T-helper 9 cell (primary cell): Measurements from ENCODE around the gene CREB5.

Experiments
- DNase-seq: peaks from one replicate; pipeline ENCODE4 v3.0.0-alpha.2; 2020

CREB5 gene

DNA sequence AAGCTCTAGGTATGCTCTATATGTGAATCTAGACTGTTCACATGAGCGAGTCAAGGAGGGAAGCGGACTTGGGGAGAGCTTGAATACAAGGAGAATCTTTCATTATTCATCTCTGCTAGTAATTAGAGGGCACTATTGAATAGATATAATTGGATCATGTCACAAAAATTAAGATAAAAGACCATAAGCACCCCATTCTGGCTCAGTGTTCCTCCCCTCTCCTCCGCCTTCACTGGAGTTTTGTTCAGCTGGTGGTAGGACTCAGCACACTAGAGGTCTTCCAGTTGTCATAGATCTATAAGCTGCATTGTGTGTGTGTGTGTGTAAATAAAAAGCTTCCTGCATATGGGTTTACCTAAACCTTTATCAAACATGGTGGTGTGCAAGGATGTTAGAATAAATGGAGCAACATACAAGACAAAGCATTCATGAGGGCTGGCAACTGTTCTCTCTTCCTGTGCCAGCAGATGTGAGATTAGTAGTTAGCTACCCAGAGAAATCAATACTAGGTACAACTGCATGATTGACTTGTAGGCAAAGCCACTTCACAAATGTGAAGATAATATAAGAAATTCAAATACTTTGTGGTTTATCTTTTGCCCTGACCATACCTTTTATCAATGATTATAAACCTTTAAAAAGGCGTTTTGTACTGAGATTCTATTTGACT is 142.6 kb downstream of the CREB5 start:
- DNase-seq = no peak

GRCh38 chr7:28556025-28556424 is 143.7 kb downstream of the CREB5 start:
- DNase-seq = no peak

DNA sequence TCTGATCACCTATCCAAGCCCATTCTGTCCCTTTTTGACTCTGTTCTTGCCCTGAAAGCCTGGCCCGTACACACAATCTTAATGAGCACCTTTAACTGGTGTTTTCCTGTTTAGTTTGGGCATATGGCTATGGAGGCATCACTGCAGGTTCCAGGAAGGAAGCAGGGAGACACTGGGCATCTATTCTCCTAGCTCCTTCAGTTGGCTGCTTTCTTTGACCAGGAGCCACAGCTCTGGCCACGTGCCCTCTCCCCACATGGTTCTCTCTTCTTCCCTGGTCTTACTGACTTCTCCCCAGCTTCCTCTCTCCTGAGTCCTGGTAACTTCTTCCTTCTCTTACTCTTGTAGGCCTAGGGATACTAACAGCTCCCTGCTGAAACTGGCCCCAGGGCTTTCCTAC is 144.4 kb downstream of the CREB5 start:
- no peak for DNase-seq

- no peak for DNase-seq
Measured at GRCh38 chr7:28558236-28558635, 145.9 kb downstream of the CREB5 start.

DNA sequence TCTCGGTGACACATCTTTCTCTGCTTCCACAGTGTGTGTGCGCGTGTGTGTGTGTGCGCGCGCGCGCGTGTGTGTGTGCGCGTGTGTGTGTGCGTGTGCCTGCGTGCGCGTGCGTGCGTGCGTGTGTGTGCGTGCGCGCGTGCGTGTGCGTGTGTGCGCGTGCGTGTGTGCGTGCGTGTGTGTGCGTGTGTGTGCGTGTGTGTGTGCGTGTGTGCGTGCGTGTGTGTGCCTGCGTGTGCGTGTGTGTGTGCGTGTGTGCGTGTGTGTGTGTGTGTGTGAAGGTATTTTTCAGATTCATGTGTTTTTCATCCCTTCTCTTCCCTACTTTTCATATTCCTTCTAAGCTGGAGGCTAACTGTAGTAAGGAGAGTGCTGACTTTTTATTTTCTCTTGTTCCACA is 148.4 kb downstream of the CREB5 start:
- no peak for DNase-seq

DNA sequence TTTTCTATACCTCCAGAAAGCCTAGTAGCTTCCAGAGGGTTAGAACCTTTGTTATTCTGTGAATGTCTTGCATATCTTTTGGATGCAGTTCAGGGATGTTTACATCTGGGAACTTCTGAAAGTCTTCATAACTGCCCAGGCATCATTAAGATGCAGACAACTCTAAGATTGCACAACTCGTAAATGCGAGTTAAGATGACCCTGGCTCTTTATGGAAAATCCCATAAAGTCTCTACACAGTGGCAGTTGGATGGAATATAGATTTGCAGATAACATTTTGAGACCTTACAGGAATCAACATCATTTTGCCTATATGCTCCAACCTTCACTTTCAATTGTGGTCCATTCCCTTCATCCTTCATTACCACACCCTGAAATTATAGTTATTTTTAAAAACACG is 151.7 kb downstream of the CREB5 start:
- DNase-seq = no peak

- DNase-seq = no peak
Measured at GRCh38 chr7:28564755-28565374, 152.5 kb downstream of the CREB5 start.

DNA sequence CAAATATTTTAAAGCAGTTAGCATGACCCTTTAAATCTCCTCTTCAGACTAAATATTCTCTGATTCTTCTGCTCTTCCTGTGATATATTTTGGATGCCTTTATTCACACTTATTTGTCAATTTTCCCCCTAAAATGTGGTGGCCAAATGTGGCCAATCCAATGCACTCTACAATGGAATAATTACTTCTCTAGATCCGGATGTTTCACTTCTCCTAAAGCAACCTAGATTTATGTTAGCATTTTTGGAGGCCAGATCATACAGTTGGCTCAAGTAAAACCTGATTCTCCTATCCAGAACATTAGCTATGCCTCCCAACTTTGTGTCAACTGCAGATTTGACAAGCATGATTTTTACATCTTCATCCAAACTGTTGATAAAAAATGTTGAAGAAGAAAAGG is 153.7 kb downstream of the CREB5 start:
- DNase-seq = no peak

DNA sequence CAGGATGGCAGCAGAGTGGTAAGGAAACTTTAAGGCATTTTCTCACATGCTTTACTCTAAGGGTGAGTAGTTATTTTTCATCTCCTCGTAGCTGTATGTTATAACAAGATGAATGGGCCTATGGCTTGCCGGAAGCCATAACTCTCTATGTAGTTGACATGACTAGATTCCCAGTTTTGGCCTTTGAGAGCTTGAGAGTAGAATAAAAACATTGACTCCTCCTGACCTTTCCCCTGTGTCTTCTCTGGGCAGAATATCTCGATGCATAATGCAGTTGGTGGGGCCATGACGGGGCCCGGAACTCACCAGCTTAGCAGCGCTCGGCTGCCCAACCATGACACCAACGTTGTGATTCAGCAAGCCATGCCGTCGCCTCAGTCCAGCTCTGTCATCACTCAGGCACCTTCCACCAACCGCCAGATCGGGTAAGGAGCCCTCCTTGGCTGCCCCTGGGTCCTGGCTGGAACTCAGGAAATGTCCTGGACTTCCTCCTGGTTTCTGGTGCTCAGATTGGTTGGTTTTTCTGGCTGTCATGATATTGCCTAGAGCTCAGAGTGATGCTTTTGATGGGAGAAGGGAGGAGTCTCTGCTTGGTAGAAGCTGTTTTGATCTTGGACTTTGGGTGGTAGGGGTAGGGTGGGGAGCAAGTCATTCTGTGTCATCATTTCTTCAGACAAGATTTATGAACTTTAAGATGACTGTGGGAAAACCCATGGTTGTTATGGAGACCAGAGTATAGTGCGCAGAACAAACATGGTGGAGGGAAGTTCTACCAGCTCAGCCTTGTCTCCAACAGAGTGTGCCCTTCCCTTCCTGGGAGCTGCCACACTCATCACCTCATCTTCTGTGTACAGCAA is 158.0 kb downstream of the CREB5 start:
- no peak for DNase-seq

DNA sequence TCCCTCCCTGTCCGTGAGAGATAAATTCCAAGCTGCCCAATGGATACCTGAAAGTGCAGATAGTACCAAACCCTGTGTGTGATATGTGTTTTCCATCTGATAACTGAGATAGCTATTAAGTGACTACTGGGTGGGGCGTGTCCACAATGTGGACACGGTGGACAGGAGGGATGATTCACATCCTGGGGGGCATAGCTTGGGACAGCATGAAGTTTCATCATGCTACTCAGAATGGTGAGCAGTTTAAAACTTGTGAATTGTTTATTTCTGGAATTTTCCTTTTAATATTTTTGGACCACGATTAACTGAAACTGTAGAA is 158.6 kb downstream of the CREB5 start:
- DNase-seq = no peak

- no peak for DNase-seq
Measured at GRCh38 chr7:28571405-28571804, 159.1 kb downstream of the CREB5 start.

DNA sequence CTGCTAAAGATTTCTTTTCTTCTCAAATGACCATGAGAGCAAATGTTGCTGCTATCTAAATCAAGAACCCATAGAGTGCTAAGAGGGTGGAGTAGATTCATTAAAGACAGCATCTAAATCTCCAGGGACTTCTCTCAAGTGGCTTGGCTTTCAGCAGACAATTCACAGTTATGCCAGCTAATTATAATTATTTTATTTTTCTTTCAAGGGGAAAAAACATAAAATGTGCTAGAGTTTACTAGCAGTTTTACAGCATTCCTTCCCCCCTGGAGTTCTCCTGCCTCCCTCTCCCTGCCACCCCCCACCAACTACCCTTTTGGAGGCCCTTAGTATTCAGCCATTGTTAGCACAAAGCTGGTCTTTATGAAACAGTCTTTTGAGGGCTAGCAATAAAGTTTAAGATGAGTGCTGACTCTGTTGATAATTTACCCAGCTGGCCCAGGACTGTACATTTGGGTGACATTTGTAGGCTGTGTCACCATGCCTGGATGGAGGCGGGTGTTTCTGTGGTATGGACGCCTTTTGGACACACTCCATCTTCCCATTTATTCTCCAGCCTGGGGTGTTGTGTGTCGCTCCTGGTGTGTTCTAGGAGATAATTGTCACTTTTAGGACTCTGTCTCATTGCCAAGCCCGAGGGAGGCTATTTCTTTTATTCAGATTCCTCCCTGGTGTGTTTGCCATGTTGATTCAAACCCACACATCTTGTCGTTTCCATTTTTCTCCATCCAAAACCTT is 160.2 kb downstream of the CREB5 start:
- no peak for DNase-seq

DNA sequence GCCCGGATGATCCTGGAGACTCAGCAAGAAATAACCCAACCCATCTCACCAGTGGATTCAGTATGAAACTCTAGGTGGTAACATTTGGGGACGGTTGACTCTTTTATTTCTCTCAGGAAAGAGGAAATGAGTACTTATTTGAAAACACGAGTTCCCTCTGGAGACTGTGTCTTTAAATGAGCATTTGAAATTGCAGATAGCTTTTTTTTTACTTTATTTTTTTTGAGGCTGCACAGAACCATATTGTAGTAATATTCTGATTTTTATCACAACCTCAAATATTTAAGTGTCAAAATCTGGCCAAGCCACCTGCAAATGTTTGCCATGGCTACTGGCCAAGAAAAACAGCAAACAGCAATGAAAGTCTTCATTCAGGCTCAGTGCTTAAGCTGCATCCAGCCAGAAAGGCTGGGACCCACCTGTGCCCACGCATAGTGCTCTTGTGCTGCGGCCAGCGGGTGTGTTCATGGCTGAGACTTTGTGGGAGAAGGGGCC is 160.8 kb downstream of the CREB5 start:
- no peak for DNase-seq

- DNase-seq = no peak
Measured at GRCh38 chr7:28573651-28574301, 161.5 kb downstream of the CREB5 start.

DNA sequence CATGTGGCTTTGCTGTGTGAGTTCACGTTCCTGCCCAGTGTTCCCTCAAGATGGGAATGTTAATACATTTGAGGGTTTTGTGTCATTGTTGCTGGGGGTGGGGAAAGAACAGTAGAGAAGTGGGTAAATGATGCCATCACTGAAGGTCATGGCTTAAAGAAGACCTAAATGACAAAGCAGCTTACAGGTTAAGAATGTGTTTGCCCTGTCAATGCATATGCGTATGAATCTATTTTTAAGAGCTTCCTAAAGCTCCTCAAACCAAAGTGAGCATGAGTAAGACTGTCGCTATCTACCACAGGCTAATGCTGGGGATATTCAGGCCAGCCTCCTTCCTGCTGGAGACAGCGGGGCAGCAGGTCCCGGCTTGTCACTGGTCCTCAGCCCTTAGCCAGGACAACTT is 162.9 kb downstream of the CREB5 start:
- no peak for DNase-seq

GRCh38 chr7:28576656-28577055 is 164.3 kb downstream of the CREB5 start:
- DNase-seq = no peak

- DNase-seq = no peak
Measured at GRCh38 chr7:28579571-28579970, 167.3 kb downstream of the CREB5 start.

DNA sequence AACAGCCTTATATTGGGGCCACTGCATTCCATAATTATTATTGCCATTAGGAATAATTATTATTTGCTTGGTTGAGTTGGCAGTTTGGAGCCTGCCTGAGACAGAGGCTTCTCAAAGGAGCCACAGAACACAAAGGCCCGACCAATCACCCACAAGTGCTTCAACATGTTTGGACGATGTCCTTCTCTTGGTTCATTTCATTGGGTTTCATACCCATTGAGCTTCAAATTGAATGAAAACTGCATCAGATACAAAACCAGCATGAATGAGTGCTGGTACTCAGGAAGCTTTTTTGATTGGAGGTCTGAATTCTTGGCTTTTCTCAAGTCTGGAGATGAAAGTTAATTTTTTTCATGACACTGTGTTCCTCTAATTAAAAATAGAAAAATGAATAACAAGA is 168.3 kb downstream of the CREB5 start:
- no peak for DNase-seq

GRCh38 chr7:28581351-28581750 is 169.0 kb downstream of the CREB5 start:
- no peak for DNase-seq

GRCh38 chr7:28582226-28582625 is 169.9 kb downstream of the CREB5 start:
- DNase-seq = no peak

DNA sequence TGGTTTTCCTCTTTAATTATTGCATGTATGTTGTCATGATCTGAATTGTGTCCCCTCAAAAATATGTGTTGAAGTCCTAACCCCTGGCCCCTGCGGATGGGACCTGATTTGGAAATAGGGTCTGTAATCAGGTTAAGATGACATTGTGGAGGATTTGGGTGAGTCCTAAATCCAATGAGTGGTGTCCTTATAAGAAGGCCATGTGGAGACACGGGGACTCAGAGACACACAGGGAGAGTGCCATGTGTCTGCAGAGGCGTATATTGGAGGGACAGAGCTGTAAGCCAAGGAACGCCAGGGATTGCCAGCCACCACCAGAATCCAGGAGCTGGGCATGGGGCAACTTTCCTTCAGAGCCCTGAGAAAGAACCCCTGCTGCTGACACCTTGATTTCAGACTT is 171.9 kb downstream of the CREB5 start:
- no peak for DNase-seq

GRCh38 chr7:28586736-28587135 is 174.4 kb downstream of the CREB5 start:
- DNase-seq = no peak

DNA sequence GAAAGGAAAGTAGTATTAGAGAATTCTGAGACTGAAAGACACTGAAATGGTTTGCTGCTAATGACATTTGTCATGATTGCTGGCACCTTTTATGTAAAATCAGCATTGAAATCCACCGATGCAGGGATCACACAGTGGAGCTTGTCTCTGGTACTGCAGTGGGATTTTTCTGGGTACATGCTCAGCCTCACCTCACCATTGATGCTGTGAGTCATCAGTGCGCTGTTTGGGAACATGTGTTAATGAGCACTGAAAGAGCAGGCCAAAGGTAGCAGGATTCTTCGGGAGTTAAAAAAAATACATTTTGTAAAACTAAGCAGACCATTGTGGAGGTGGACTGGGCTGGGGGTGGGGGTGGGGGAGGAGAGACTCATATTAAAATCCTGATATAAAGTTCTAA is 174.9 kb downstream of the CREB5 start:
- no peak for DNase-seq
